OCI-LY1 (cell line): ENCODE data around the gene TCEANC.

Source experiments
- H2AFZ ChIP-seq: fragments of 200-600 bp; sonication (generic), shearing (Covaris generic); 2 replicates; pipeline ENCODE4 v1.6.0; 2014; ENCODE audit warnings: antibody characterized with exemption, mild to moderate bottlenecking, low read length
- H3F3A ChIP-seq: fragments of 200-600 bp; sonication (generic), shearing (Covaris generic); 2 replicates; pipeline ENCODE4 v1.6.0; 2014; ENCODE audit warnings: mild to moderate bottlenecking, antibody characterized with exemption, low read length, moderate library complexity; ENCODE audit not compliant: insufficient read depth
- H3K27ac ChIP-seq: fragments of 200-600 bp; sonication (generic); 2 replicates; pipeline ENCODE4 v1.5.1; 2014; ENCODE audit warnings: low read length, mixed run types, mild to moderate bottlenecking, low read depth; ENCODE audit not compliant: poor library complexity, severe bottlenecking
- H3K27me3 ChIP-seq: fragments of 200-600 bp; sonication (generic); 2 replicates; pipeline ENCODE4 v1.6.0; 2014; ENCODE audit warnings: antibody characterized with exemption, mild to moderate bottlenecking, low read length, moderate library complexity; ENCODE audit not compliant: insufficient read depth
- H3K36me3 ChIP-seq: fragments of 200-600 bp; sonication (generic); 2 replicates; pipeline ENCODE4 v1.6.1; 2014; ENCODE audit warnings: mild to moderate bottlenecking, antibody characterized with exemption, low read length, moderate library complexity, mixed read lengths; ENCODE audit not compliant: insufficient read depth
- H3K4me1 ChIP-seq: fragments of 200-600 bp; sonication (generic); 2 replicates; pipeline ENCODE4 v1.5.1; 2014; ENCODE audit warnings: mild to moderate bottlenecking, low read length, moderate library complexity; ENCODE audit not compliant: insufficient read depth, severe bottlenecking
- H3K4me2 ChIP-seq: fragments of 200-600 bp; sonication (generic), shearing (Covaris generic); 2 replicates; pipeline ENCODE4 v1.6.1; 2014; ENCODE audit warnings: low read length
- H3K4me3 ChIP-seq: fragments of 200-600 bp; sonication (generic); 2 replicates; pipeline ENCODE4 v1.5.1; 2014; ENCODE audit warnings: low read length, low read depth, mild to moderate bottlenecking, mixed read lengths; ENCODE audit not compliant: poor library complexity, severe bottlenecking
- H3K79me2 ChIP-seq: fragments of 200-600 bp; shearing (Covaris generic); 2 replicates; pipeline ENCODE4 v1.6.1; 2016; ENCODE audit warnings: mixed run types, low read length, mixed read lengths; ENCODE audit not compliant: insufficient read depth
- H3K9ac ChIP-seq: fragments of 200-600 bp; sonication (generic), shearing (Covaris generic); 2 replicates; pipeline ENCODE4 v1.6.1; 2014; ENCODE audit warnings: mild to moderate bottlenecking, low read length, mixed read lengths
- H3K9me2 ChIP-seq: fragments of 200-600 bp; sonication (generic), shearing (Covaris generic); 2 replicates; pipeline ENCODE4 v1.6.1; 2014; ENCODE audit warnings: low read depth, mild to moderate bottlenecking, low read length, mixed read lengths
- H3K9me3 ChIP-seq: fragments of 200-600 bp; shearing (Covaris generic); 2 replicates; pipeline ENCODE4 v1.6.1; 2014; ENCODE audit warnings: low read length, mixed read lengths
- H4K20me1 ChIP-seq: fragments of 200-600 bp; sonication (generic), shearing (Covaris generic); 2 replicates; pipeline ENCODE4 v1.6.0; 2016; ENCODE audit warnings: mild to moderate bottlenecking, low read length; ENCODE audit not compliant: insufficient read depth
- EZH2 ChIP-seq: fragments of 200-600 bp; sonication (generic), shearing (Covaris generic); IDR thresholded peaks from 2 replicates; pipeline ENCODE4 v1.8.0; 2017; ENCODE audit warnings: borderline replicate concordance, mixed run types, mild to moderate bottlenecking, antibody characterized with exemption, low read length, moderate library complexity, mixed read lengths
- TF ChIP-seq, protein P1 (sequence below): fragments of 200-600 bp; sonication (generic), shearing (Covaris generic); IDR thresholded peaks from 2 replicates; pipeline ENCODE4 v1.5.1; 2017; ENCODE audit warnings: mild to moderate bottlenecking, antibody characterized with exemption, low read length, moderate library complexity, mixed read lengths

Gene TCEANC

DNA sequence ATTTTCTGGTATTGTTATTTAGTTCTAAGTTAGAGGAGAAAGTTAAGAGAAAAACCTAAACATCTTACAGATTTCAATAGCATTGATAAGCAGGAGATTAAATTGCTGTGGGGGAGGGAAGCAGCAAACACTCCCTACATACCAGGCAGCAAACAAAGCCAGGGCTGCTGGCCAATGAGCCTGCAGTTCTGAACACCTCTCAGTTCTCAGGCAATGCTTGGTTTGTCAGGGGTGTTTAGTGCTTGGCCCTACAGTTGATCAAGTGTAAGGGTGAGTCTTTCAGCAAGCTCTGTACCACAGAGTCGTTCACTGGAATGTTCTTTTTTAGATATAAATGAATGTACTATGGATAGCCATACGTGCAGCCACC is 45.0 kb upstream of the TCEANC start:
- H3K27me3 ChIP-seq: no peaks in the 10 kb centered on the region
- no peaks in the 10 kb centered on the region for H4K20me1 ChIP-seq
- no peak overlapping the region for H3K27ac ChIP-seq
- H3F3A ChIP-seq: no peaks in the 10 kb centered on the region
- no peaks in the 10 kb centered on the region for H3K79me2 ChIP-seq
- H3K4me1 ChIP-seq: no peaks in the 10 kb centered on the region
- H2AFZ ChIP-seq: no peak overlapping the region
- no peak for TF ChIP-seq EZH2
- TF ChIP-seq, protein P1, sequence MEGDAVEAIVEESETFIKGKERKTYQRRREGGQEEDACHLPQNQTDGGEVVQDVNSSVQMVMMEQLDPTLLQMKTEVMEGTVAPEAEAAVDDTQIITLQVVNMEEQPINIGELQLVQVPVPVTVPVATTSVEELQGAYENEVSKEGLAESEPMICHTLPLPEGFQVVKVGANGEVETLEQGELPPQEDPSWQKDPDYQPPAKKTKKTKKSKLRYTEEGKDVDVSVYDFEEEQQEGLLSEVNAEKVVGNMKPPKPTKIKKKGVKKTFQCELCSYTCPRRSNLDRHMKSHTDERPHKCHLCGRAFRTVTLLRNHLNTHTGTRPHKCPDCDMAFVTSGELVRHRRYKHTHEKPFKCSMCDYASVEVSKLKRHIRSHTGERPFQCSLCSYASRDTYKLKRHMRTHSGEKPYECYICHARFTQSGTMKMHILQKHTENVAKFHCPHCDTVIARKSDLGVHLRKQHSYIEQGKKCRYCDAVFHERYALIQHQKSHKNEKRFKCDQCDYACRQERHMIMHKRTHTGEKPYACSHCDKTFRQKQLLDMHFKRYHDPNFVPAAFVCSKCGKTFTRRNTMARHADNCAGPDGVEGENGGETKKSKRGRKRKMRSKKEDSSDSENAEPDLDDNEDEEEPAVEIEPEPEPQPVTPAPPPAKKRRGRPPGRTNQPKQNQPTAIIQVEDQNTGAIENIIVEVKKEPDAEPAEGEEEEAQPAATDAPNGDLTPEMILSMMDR: no peak
- H3K4me2 ChIP-seq: no peak overlapping the region
- no peak overlapping the region for H3K4me3 ChIP-seq
- no peaks in the 10 kb centered on the region for H3K9me2 ChIP-seq
- no peak overlapping the region for H3K9ac ChIP-seq
- H3K9me3 ChIP-seq: no peaks in the 10 kb centered on the region
- no peaks in the 10 kb centered on the region for H3K36me3 ChIP-seq

GRCh38 chrX:13614154-13614553 is 38.8 kb upstream of the TCEANC start:
- no peaks in the 10 kb centered on the region for H3K27me3 ChIP-seq
- no peak for TF ChIP-seq EZH2
- TF ChIP-seq, protein P1: no peak

GRCh38 chrX:13620207-13620606 is 32.7 kb upstream of the TCEANC start:
- TF ChIP-seq EZH2: no peak
- TF ChIP-seq, protein P1: no peak
- Histone ChIP-seq H3K4me1 (no peaks in the 10 kb centered on the region), H3K27me3 (no peaks in the 10 kb centered on the region), H3K9me2 (no peaks in the 10 kb centered on the region), H3K4me2 (no peak overlapping the region), H3K36me3 (no peaks in the 10 kb centered on the region), H3K27ac (no peak overlapping the region), H4K20me1 (no peaks in the 10 kb centered on the region), H2AFZ (no peak overlapping the region), H3K79me2 (no peaks in the 10 kb centered on the region), H3K9ac (no peak overlapping the region), H3K9me3 (no peaks in the 10 kb centered on the region), H3K4me3 (no peak overlapping the region), H3F3A (no peaks in the 10 kb centered on the region)

More at GRCh38 chrX:13614154-13614553, 38.8 kb upstream of the TCEANC start:
- no peaks in the 10 kb centered on the region for H3K36me3 ChIP-seq
- no peaks in the 10 kb centered on the region for H3F3A ChIP-seq
- H4K20me1 ChIP-seq: no peaks in the 10 kb centered on the region
- H3K4me2 ChIP-seq: no peak overlapping the region
- H3K9me2 ChIP-seq: no peaks in the 10 kb centered on the region
- H3K9me3 ChIP-seq: no peaks in the 10 kb centered on the region
- H3K79me2 ChIP-seq: no peaks in the 10 kb centered on the region
- H3K4me3 ChIP-seq: no peak overlapping the region
- H2AFZ ChIP-seq: no peak overlapping the region
- H3K27ac ChIP-seq: no peak overlapping the region
- H3K9ac ChIP-seq: no peak overlapping the region
- H3K4me1 ChIP-seq: no peaks in the 10 kb centered on the region
